ENCODE results near the gene VAPB. TPM values are rescaled to one million over a fixed set of nuclear protein-coding genes. Genes with fewer than 3 reads are reported as not detected.

Gene VAPB
- total RNA-seq, 1 experiment from 2014 or later, result 14.0 TPM

DNA sequence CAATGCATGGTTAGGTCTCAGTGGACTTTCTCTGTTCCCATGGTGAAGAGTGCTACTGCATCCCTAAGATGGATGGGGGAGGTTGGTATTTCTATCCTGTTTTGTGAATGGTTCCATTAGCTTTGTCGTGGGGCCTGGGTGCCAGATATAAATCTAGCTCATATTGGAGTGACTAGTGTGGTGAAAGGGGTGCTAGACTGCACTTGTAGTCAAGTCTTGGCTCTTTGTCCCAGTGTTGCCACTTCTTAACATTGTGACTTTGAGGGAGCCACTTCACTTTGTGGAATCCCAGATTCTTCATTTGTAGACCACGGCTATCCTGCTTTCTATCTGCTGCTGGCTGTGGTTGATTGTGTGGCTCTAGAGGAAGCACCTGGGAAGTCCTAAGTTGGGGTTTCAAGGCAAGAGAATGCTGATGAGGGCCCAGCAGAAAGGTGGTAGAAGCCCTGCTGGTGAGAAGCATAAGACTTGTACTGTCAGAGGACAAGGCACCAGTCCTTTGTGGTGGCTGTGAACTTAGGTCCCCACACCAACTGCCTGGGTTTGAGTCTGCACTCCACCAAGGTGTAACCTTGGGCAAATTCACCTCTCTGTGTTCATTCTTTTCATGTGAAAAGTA lies 44.1 kb downstream of the VAPB start:
- no peak for DNase-seq (ENCODE audit: extremely low read depth, low read depth)

GRCh38 chr20:58433759-58434158 lies 44.7 kb downstream of the VAPB start:
- DNase-seq (ENCODE audit: extremely low read depth, low read depth), result no peak

- DNase-seq (ENCODE audit: extremely low read depth, low read depth), result no peak
Observed at GRCh38 chr20:58434326-58434725, 45.3 kb downstream of the VAPB start.

GRCh38 chr20:58435237-58435636 lies 46.2 kb downstream of the VAPB start:
- no peak for DNase-seq (ENCODE audit: extremely low read depth, low read depth)

DNA sequence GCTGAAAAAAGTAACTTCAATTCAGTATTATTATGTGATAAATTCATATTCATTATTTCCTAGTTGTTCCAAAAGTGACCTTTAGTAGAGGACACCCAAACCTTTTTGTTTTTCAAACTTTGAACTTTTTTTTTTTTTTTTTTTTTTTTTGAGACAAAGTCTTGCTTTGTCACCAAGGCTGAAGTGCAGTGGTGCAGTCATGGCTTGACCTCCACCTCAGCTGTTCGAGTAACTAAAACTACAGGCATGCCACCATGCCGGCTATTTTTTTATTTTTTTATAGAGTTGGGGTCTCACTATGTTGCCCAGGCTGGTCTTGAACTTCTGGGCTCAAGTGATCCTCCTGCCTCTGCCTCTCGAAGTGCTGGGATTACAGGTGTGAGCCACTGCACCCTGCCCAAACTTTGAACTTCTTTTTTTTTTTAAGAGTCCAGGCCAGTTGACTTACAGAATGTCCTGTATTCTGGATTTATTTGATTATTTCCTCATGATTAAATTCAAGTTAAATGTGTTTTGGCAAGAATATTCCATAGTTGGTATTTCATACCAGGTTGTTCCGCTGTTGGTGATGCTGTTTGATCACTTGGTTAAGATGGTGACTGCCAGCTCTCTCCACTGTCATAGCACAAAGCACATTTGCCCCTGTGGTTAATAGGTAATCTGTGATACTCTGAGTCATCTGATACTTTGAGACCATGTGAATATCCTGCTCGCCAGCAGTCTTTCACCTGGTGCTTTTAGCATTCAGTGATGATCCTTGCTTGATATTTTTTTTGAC lies 48.0 kb downstream of the VAPB start:
- no peak for DNase-seq (ENCODE audit: extremely low read depth, low read depth)

GRCh38 chr20:58438970-58439808 lies 50.2 kb downstream of the VAPB start:
- DNase-seq (ENCODE audit: extremely low read depth, low read depth), result no peak

DNA sequence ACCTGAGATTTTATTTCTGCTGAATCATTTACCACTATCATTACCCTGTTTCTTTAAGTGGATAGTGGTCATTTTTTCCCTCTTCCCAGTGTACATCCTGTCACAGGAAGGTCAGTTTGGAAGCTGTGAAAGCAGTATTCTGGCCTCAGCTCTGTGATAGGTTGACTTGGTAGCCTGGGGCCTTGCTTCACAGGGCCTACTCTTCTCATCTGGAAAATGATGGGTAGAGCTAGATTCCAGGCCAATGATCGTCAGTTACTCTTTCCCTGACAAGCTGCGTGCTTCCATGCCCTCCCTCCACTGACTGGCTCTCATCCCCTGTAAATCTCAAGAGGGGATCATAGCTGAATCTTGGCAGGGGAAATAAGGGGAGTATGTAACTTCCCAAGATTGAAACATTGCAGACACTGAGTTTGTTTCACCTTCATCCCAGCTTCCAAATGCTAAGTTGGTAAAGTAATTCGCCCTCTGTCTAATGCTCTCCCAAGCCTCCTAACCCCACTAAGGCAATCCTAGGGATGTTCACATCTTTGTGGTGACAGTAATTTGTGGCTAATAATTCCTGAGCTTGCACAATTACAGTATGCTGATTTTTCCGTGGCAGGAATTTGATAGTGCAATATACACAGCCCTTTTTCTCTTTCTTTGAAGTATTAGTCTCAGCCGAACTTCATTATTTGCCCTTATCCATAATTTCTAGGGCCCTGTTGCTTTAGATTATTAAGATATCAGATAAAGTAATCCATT lies 51.2 kb downstream of the VAPB start:
- no peak for DNase-seq (ENCODE audit: extremely low read depth, low read depth)

DNA sequence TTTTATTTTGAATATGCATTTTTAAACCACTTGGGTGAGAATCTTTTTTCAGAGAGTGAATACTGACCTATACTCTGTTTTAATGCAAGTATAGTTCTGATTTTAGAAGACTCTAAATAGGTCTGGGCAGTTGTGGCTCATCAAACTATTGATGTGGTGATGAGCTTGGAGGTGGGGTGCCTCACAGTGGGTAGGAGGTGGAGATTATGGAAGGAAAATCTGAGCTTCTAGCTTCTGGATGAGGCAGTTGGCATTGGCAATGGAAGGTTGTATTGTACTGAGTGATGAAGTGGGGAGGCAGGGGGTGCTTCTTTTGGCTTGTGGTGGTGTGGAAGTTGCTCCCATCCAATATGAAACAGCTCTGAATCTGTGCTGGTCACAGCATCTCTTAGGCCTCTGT lies 52.7 kb downstream of the VAPB start:
- no peak for DNase-seq (ENCODE audit: extremely low read depth, low read depth)

GRCh38 chr20:58444746-58445255 lies 55.8 kb downstream of the VAPB start:
- no peak for DNase-seq (ENCODE audit: extremely low read depth, low read depth)

GRCh38 chr20:58446264-58446959 lies 57.4 kb downstream of the VAPB start:
- DNase-seq (ENCODE audit: extremely low read depth, low read depth), result no peak

DNA sequence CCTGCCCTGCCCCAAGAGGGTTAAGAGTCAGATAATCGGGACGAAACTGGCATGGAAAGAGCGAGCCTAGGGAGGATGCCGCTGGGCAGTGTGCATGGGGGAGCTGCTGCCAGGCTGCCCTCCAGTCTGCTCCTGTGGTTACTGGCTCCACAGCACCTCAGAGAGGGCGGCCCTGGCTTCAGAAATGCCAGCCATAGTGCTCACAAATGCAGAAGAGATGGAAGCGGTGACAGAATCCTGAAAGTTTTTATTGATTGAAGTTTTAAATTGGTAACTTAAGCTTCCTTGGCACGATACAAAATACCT lies 57.9 kb downstream of the VAPB start:
- no peak for DNase-seq (ENCODE audit: extremely low read depth, low read depth)

- DNase-seq (ENCODE audit: extremely low read depth, low read depth), result peak; percentile 56
Observed at GRCh38 chr20:58447511-58448391, 58.7 kb downstream of the VAPB start.

DNA sequence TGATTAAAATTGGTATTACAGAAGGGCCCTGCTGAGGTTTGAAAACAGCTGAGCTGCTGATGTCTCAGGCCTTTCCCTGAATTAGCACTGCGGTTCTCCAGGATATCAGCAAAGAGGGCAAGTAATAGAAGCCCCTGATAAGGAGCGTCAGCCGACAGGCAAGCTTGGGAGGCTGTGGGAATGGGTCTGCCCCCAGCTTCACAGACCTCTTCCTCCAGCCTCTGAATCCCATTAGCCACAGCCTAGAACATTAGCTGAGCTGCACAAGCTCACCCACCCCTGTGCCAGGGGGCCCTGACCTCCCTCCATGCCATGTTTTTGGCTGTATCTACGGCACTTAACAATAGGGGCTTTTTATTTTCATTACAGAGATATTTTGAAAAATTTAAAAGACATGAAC lies 59.9 kb downstream of the VAPB start:
- no peak for DNase-seq (ENCODE audit: extremely low read depth, low read depth)

- no peak for DNase-seq (ENCODE audit: extremely low read depth, low read depth)
Observed at GRCh38 chr20:58449681-58450221, 60.7 kb downstream of the VAPB start.

DNA sequence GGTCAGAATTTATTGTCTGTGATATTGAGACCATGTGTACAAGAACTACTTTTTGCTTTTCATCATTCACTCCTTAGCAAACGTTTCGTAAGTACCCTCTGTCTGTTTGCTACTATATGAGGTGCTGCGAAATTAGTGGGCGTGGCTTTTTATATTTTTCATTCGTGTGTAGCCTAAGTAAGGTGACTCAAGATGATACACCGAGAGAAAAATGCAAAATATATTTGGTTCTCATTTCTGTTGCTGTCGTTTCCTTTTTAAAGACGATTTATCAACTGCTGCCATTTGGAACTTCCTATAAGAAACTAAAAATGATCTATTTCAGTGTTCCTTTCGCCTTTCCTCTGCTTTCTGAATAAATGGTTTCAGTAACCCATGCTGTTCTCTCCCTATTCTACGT lies 61.2 kb downstream of the VAPB start:
- DNase-seq (ENCODE audit: extremely low read depth, low read depth), result no peak

DNA sequence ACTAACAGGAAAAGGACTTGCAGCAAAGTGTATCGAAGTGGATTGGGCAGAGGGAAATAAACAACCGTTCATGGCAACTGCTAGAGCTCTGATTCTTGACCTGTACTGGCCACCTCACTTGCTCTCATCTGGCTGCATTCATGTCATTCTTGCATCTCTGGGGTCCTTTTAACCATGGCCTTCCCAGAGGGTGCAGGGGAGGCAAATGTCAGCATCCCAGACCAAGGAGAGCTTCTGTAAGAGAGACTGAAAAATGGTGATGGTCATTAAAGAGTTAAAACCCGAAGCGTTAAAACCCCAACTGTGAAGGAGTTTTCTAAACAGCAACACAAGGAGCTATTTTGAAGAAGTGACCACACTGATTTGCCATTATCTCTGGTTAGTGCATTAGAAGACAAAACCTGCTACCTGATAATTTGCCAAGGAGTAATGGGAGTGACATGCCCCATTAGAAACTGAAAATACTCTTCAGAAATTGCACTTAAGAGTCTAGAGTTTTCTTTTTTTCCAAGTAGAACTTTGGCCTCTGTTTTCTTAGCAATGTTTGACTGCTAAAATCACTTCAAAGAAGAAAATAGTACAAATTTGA lies 63.7 kb downstream of the VAPB start:
- no peak for DNase-seq (ENCODE audit: extremely low read depth, low read depth)

- DNase-seq (ENCODE audit: extremely low read depth, low read depth), result no peak
Observed at GRCh38 chr20:58453391-58453790, 64.4 kb downstream of the VAPB start.

DNA sequence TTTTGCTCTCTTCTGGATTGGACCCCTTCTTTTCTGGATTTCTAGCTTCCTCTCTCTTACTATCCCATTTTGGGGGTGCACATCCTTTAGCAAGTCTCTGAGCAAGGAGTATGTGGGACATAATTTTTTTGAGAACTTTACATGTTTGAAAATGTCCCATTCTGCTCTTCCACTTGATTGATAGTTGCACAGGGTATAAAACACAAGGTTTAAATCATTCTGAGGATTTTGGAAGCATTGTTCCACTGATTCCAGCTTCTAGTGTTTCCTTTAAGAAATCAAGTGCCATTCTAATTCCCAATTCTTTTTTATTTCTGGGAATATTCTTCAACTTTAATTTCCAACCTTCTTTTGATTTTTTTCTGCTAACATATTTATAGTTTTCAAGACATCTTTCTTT lies 65.4 kb downstream of the VAPB start:
- DNase-seq (ENCODE audit: extremely low read depth, low read depth), result no peak

Measured in NCI-H460 (cell line).